ENCODE measurements around the gene UGT1A5.
"Not testable (repeated sequence)": the region's sequence is repeated elsewhere in the genome, so short reads cannot be mapped to it uniquely, and the experiment has no call there.

UGT1A5 gene

DNA sequence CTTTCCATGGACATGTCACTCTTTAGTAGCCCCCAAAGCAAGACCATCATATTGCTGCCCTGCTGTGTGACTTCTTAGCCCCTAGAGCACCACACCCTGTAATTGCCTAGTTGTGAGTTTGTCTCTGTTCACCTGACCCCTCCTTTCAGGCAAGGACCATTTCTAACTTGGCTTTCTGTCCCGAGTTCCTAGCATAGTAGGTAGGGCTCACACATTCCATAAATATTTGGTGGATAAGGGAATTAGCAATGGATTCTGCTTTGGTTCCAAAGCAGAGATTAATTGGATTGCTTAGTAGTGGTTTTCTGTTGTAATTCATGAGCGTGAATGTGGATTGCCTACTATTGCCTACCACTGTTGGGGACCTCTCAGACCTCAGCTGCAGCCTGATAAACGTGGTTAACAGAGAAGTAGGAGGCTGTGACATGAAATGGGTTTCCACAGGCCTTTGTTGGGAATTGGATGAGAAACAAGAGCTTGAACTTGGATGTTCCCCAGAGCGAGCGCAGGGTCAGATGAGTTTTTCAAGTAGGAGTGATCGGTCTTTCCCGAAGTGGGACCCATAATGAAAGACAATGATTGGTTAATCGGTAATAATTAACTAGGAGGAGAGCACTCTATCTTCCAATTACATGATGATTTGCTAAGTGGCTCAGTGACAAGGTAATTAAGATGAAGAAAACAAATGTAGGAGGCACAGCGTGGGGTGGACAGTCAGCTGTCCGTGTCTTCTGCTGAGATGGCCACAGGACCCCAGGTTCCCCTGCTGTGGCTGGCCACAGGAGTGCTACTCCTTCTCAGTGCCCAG lies 34.0 kb downstream of the UGT1A5 start:
- no peak for DNase-seq (ENCODE audit: low read depth in 2 of 2)

- no peak for DNase-seq (ENCODE audit: low read depth in 2 of 2)
Observed at GRCh38 chr2:233747283-233747544, 34.5 kb downstream of the UGT1A5 start.

DNA sequence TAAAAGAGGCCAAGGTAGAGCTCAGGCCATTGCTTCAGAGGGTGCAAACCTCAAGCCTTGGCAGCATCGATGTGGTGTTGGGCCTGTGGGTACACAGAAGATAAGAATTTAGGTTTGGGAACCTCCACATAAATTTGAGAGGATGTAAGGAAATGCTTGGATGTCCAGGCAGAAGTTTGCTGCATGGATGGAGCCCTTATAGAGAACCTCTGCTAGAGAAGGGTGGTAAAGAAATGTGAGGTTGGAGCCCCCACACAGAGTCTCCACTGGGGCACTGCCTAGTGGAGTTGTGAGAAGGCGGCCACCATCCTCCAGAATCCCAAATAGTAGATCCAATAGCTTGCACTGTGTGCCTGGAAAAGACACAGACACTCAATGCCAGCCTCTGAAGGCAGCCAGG lies 38.0 kb downstream of the UGT1A5 start:
- not testable (repeated sequence) for DNase-seq (ENCODE audit: low read depth in 2 of 2)

GRCh38 chr2:233751212-233752009 lies 38.7 kb downstream of the UGT1A5 start:
- not testable (repeated sequence) for DNase-seq (ENCODE audit: low read depth in 2 of 2)

GRCh38 chr2:233754872-233755611 lies 42.3 kb downstream of the UGT1A5 start:
- DNase-seq (ENCODE audit: low read depth in 2 of 2): no peak

GRCh38 chr2:233756429-233757081 lies 43.8 kb downstream of the UGT1A5 start:
- DNase-seq (ENCODE audit: low read depth in 2 of 2): no peak

GRCh38 chr2:233758141-233758540 lies 45.4 kb downstream of the UGT1A5 start:
- no peak for DNase-seq (ENCODE audit: low read depth in 2 of 2)

- no peak for DNase-seq (ENCODE audit: low read depth in 2 of 2)
Observed at GRCh38 chr2:233758849-233759248, 46.1 kb downstream of the UGT1A5 start.

- DNase-seq (ENCODE audit: low read depth in 2 of 2): no peak
Observed at GRCh38 chr2:233760043-233760442, 47.3 kb downstream of the UGT1A5 start, which contains the start of gene UGT1A1. Gene UGT1A1 (plus strand): TSS chr2:233760270. CDS start chr2:233760288, 18 bp downstream.

GRCh38 chr2:233761040-233761769 lies 48.5 kb downstream of the UGT1A5 start:
- no peak for DNase-seq (ENCODE audit: low read depth in 2 of 2)

- no peak for DNase-seq (ENCODE audit: low read depth in 2 of 2)
Observed at GRCh38 chr2:233764264-233764663, 51.6 kb downstream of the UGT1A5 start.

DNA sequence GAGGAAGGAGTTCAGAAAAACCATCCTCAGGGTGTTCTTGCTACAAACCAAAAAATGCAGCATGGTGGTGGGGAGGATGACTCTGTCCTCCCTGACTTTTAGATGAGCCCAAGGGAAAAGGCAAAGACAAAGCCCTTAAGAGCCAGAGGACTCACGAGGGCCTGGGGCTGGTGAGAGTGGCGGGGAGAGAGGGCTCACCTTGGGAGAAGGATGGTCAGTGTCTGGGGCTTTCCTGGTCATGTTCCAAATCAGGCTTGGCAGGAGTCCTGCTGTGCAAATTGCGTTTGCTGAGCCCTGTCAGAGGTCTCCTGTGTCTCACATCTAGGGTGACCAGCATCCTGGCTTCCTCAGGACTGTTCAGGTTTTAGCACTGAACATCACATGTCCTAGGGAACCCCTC lies 52.1 kb downstream of the UGT1A5 start:
- DNase-seq (ENCODE audit: low read depth in 2 of 2): no peak

GRCh38 chr2:233766416-233766815 lies 53.7 kb downstream of the UGT1A5 start:
- no peak for DNase-seq (ENCODE audit: low read depth in 2 of 2)

- DNase-seq (ENCODE audit: low read depth in 2 of 2): no peak
Observed at GRCh38 chr2:233768076-233768475, 55.4 kb downstream of the UGT1A5 start.

DNA sequence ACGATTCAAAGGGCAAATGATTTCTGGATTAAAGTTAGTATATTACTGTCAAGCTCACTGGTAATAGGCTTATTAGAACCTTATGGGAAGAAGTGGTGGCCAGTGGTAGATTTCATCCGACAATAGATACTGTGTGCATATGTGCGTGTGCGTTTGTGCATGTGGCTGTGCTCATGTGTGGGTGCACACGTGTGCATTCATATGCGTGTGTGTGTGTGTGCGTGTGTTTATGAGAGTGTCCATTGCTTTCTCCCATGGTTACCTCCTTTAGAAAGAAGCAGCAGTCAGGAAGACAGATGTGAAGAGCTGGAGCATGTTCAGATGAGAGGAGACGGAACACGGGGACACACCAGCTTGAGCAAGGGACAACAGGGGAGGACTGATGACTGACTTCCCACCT lies 56.6 kb downstream of the UGT1A5 start:
- no peak for DNase-seq (ENCODE audit: low read depth in 2 of 2)

DNA sequence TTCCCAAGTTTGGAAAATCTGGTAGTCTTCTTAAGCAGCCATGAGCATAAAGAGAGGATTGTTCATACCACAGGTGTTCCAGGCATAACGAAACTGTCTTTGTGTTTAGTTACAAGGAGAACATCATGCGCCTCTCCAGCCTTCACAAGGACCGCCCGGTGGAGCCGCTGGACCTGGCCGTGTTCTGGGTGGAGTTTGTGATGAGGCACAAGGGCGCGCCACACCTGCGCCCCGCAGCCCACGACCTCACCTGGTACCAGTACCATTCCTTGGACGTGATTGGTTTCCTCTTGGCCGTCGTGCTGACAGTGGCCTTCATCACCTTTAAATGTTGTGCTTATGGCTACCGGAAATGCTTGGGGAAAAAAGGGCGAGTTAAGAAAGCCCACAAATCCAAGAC lies 59.4 kb downstream of the UGT1A5 start:
- DNase-seq (ENCODE audit: low read depth in 2 of 2): no peak

GRCh38 chr2:233772583-233772982 lies 59.9 kb downstream of the UGT1A5 start:
- no peak for DNase-seq (ENCODE audit: low read depth in 2 of 2)

DNA sequence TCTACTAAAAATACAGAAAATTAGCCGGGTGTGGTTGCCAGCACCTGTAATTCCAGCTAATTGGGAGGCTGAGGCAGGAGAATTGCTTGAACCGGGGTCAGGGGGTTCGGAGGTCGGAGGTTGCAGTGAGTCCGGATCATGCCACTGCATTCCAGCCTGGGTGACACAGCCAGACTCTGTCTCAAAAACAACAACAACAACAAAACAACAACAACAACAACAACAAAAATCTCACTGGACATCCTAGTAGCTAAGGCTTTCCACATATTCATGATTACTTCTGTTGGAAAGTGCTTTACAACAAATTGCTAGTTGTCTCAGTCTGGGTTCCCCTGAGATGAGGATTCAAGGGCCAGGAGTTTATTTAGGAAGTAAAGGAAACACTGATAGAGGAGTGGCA lies 61.1 kb downstream of the UGT1A5 start:
- DNase-seq (ENCODE audit: low read depth in 2 of 2): no peak

- no peak for DNase-seq (ENCODE audit: low read depth in 2 of 2)
Observed at GRCh38 chr2:233775414-233775813, 62.7 kb downstream of the UGT1A5 start.

DNA sequence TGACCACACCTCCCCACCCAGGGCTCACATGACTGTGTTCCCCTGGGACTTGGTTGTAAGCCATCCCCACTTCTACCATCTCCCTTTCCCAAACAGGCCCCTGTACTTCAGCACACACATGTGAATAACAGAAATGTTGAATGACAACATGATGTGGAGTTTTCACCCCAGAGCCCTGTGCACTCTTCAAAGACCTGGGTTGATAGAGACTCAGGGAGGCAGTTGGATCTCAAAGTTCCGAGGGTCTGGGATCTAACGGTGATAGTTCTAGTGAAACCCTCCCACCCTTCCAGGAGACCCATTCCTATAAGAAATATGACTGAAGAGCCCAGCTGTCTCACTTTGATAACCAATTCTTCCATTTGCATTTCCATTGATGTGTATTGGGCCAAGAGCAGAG lies 65.3 kb downstream of the UGT1A5 start, which contains the start of gene MROH2A:
Gene MROH2A, plus strand, starts transcription at position 301 of the 400 bp plus-strand sequence. CDS start 1,029 bp downstream, outside the sequence.
- DNase-seq (ENCODE audit: low read depth in 2 of 2): no peak

DNA sequence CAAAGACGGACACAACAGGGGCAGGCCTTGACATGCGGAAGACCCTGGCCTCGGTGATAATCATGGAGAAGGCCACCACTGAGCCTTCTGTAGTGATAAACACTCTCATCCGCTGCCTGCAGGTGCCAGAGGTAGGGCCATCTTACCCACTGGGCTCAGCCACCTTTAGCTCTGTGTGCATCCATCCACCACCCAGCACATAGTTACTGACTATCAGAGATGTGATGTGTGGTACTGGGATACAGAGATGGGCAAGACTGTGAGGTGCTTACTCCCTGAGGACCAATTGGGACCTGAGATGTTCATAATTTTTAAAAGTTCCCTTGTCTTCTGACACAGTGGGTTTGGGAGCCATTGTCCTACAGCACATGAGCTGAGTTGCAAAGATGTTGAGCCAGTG lies 67.0 kb downstream of the UGT1A5 start:
- DNase-seq (ENCODE audit: low read depth in 2 of 2): no peak
